GM18517 (cell line): ENCODE results near the gene TMPRSS9.
"Not testable (repeated sequence)": the region's sequence is repeated elsewhere in the genome, so short reads cannot be mapped to it uniquely, and the experiment has no call there.

Experiments used
- ATAC-seq: cut with Tn5 transposase; IDR thresholded peaks from one replicate; pipeline ENCODE4 v1.9.1; 2021; ENCODE audit warnings: mild to moderate bottlenecking, moderate library complexity; ENCODE audit not compliant: unreplicated experiment

Gene TMPRSS9

GRCh38 chr19:2341244-2341751 lies 18.8 kb upstream of the TMPRSS9 start:
- ATAC-seq: no peak

DNA sequence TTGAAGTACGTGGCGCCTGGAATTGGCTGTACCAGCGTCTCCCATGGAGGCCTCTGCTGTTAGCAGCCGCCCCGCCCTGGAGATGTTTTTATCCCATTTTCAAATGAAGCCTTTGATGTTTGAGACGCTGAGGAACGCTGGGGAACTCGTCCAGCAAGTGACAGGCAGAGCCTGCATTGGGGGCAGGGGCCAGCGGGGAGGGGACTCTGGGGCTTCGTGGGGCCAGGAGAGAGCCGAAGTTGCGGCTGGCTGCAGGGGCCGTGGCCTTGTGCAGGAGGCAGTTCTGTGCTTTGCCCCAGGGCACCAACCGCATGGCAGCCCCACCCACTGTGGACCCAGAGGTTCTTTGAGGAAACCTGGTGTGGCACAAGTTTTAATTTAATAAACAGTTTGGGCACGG lies 18.1 kb upstream of the TMPRSS9 start:
- ATAC-seq: no peak

- ATAC-seq: no peak
Measured at GRCh38 chr19:2342656-2343288, 17.3 kb upstream of the TMPRSS9 start.

GRCh38 chr19:2343289-2343982 lies 16.6 kb upstream of the TMPRSS9 start:
- no peak for ATAC-seq

GRCh38 chr19:2344381-2344870 lies 15.6 kb upstream of the TMPRSS9 start:
- ATAC-seq: no peak

DNA sequence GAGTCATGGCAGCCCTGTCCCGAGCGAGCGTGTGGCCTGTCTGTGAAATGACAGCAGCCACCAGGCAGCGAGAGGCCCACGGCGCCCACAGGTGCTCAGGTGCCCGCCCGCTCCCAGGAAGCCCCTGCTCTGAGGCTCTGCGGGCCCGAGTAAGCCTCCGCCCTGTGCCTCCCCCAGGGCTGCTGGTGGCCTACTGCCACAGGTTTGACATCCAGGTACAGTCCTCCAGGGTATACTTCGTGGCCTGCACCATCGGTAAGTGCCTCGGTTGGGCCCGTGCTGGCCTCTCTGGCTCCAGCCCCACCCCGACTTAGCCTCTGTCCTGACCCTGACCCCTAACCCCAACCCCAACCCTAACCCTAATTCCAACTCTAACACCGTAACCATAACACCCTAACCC lies 15.0 kb upstream of the TMPRSS9 start:
- ATAC-seq: no peak

- no peak for ATAC-seq
Measured at GRCh38 chr19:2345794-2346663, 14.0 kb upstream of the TMPRSS9 start.

- ATAC-seq: not testable (repeated sequence)
Measured at GRCh38 chr19:2349818-2350217, 10.2 kb upstream of the TMPRSS9 start.

- no peak for ATAC-seq
Measured at GRCh38 chr19:2350656-2351055, 9.4 kb upstream of the TMPRSS9 start.

GRCh38 chr19:2351591-2351990 lies 8.5 kb upstream of the TMPRSS9 start:
- ATAC-seq: no peak

- no peak for ATAC-seq
Measured at GRCh38 chr19:2352121-2352520, 7.9 kb upstream of the TMPRSS9 start.

DNA sequence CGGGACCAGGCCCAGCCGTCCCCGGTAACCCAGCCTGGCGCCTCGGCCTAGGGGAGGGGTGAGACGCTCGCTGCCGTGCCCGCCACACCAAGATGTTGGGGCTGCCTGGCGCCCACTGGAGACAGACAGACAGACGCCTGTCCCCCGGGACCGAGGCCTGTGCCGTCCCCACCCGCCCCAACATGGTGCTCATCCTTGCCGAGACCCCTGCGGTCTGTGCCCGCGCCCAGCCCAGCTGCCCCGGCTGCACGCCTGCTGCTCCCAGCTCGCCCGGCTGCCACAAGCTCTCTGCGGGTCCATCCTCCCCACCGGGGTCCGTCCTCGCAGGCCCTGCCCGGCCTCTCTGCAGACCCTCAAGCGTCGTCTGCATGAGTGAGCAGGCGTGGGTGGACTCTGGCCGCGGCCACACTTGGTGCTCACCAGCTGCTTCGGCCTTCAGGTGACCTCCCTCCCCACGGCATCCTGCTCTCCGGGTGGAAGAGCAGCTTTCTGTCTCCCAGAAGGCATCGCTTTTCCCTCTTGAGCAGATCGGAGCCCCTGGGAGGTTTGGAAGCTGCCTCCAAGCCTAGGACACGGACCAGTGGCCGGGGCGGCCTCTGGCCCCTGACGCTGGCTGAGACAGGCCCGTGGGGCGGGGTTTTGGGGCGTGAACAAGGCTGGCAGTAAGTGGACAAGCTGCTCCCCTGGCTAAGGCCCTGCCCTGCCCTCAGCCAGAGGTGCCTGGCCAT lies 6.7 kb upstream of the TMPRSS9 start:
- ATAC-seq: no peak

DNA sequence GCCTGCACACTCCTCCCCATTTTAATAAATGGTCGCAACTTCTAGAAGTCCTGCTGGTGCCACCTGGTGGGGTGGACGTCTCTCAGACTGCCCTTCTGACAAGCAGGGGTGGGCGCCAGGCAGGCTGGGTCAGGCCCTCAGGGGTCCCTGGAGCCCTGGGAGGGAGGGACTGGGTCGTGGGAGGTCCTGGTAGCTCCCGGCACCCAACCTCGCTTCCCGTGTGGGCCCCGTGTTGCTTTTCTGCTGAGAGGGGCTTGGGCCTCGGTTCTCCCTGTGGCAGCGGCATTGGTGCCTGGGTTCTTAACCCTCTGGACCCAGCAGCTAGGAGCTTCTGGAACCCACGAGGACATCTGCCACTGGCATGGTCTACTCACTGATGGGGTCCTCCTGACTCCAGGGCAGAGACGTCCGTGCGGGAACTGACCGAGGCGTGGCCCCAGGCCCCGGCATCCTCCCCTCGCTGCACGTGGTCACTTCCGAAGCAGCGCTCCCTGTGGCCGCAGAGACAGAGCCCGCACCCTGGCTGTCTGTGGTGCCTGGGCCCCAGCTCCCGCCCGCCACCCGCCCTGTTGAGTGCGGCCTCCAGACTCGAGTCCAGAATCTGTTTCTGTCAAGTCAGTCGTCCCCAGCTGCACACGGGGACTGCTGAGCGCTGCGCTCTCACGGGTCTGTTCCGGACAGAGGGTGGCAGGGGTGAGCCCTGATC lies 6.0 kb upstream of the TMPRSS9 start:
- no peak for ATAC-seq

DNA sequence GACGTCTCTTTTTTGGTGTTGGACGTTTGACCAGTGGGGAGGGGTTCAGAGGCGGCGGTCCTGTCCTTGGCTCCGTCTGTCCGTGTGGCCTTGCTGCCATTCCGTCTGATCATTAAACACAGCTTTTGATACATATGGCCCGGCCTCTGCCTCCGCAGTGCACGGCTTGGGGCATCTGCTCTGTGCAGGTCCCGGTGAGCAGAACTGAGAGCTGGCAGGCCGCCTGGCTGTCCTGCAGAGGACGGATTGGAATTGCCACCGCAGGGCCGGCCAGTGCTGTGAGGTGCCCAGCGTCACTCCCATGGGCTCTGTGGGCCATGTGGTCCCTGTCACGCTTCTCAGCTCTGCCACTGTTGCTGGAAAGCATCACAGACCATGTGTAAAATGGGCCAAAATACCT lies 5.4 kb upstream of the TMPRSS9 start:
- ATAC-seq: no peak

GRCh38 chr19:2355168-2356035 lies 4.7 kb upstream of the TMPRSS9 start:
- ATAC-seq: no peak

DNA sequence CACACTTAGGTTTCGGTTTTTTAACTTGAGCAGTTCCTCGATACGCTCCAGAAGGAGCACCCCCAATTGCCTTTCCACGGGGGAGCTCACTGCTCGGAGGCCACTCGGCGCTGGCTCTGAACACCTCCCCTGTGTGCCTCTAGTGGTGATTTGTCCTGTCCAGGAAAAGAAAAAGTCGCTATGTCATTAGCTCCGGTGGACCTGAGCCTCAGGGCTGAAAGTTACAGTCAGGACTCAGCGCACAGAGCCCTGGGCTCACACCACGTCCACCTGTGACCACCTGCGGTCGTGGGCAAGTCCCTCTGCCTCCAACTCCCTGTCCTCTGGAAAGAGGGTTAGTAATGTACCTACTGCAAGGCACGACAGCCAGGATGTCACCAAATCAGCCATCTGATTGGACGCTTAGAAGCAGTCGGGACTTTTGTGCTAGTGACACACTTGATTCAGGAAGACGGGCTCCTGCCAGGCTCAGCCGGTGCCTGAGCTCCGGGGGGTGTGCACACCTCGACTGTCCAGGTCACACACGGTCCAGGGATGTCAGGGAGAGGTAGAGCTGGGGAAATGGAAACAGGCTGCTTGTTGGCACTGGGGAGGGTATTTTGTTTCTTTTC lies 3.9 kb upstream of the TMPRSS9 start:
- ATAC-seq: no peak

DNA sequence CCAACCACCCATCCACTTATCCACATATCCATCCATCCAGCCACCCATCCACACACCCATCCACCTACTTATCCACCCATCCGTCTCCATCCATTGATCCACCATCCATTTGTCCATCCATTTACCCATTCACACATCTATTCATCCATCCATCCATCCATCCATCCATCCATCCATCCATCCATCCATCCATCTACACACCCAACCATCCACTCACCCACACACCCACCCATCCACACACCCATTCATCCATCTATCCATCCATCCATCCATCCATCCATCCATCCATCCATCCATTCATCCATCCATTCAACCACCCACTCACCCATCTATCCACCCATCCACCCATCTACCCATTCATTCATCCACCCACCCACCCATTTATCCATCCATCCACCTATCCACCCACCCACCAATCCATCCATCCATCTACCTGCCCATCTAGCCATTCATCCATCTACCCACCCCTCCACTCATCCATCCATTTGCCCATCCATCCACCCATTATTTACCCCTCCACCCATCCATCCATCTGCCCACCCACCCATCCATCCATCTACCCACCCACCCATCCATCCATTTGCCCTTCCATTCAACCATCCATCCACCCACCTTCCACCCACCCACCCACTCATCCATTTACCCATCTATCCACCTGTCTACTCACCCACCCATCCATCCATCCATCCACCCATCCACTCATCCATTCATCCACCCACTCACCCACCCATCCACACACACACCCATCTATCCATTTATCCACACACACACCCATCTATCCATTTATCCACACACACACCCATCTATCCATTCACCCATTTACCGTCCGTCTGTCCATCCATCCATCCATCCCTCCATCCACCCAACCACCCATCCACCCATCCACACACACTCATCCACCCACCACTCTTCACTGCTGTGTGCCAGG lies 2.5 kb upstream of the TMPRSS9 start:
- ATAC-seq: no peak
